D721Med (cell line): Measurements from ENCODE around the gene DSCAM.

Experiments used
- DNase-seq: peaks from one replicate; pipeline ENCODE4 v3.0.0; 2011; ENCODE audit warnings: low spot score; ENCODE audit not compliant: insufficient read length
- FAIRE-seq: peaks from 2 replicates; lab custom pipeline; 2011; peaks lifted over from hg19 to GRCh38; lab: Jason Lieb, UNC
- TF ChIP-seq, protein P1 (sequence below): IDR thresholded peaks from 2 replicates; pipeline ENCODE4 v1.5.1; 2012; ENCODE audit warnings: mild to moderate bottlenecking, control low read depth; ENCODE audit not compliant: insufficient read depth; ENCODE audit errors: missing control alignments

DSCAM gene

GRCh38 chr21:40731206-40731605 is 115.8 kb downstream of the DSCAM start:
- FAIRE-seq (no peak), DNase-seq (no peak)
- TF ChIP-seq, protein P1, sequence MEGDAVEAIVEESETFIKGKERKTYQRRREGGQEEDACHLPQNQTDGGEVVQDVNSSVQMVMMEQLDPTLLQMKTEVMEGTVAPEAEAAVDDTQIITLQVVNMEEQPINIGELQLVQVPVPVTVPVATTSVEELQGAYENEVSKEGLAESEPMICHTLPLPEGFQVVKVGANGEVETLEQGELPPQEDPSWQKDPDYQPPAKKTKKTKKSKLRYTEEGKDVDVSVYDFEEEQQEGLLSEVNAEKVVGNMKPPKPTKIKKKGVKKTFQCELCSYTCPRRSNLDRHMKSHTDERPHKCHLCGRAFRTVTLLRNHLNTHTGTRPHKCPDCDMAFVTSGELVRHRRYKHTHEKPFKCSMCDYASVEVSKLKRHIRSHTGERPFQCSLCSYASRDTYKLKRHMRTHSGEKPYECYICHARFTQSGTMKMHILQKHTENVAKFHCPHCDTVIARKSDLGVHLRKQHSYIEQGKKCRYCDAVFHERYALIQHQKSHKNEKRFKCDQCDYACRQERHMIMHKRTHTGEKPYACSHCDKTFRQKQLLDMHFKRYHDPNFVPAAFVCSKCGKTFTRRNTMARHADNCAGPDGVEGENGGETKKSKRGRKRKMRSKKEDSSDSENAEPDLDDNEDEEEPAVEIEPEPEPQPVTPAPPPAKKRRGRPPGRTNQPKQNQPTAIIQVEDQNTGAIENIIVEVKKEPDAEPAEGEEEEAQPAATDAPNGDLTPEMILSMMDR: no peak

GRCh38 chr21:40730426-40730800 is 116.5 kb downstream of the DSCAM start:
- DNase-seq (no peak), FAIRE-seq (no peak)
- TF ChIP-seq, protein P1: no peak

GRCh38 chr21:40729761-40730425 is 117.1 kb downstream of the DSCAM start:
- FAIRE-seq: no peak
- TF ChIP-seq, protein P1: no peak
- DNase-seq: no peak

- TF ChIP-seq, protein P1: no peak
- FAIRE-seq (no peak), DNase-seq (no peak)
Measured at GRCh38 chr21:40723966-40724365, 123.0 kb downstream of the DSCAM start.

- TF ChIP-seq, protein P1: no peak
- DNase-seq: no peak
- no peak for FAIRE-seq
Measured at GRCh38 chr21:40723317-40723716, 123.6 kb downstream of the DSCAM start.

DNA sequence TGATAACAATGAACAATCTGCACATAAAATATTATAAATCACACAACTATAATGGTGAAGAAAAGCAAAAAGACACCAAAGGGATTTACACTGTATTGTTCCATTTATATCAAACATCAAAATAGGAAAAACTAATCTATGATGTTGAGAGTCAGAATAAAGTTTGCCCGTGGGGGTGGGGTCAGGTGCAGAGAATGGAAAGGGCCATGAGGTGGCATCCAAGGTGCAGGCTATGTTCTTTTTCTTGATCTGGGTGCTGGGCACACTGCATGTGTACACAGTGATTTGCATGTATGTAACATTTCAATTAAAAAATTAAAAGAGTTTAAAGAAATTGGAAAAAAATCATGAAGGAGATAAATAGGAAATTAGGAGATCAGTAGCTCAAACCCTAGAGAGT is 127.3 kb downstream of the DSCAM start:
- FAIRE-seq (no peak), DNase-seq (no peak)
- TF ChIP-seq, protein P1: no peak

GRCh38 chr21:40717028-40717427 is 129.9 kb downstream of the DSCAM start:
- no peak for FAIRE-seq
- no peak for DNase-seq
- TF ChIP-seq, protein P1: no peak
